Mesenchymal stem cell (in vitro differentiated cells and primary cell): ENCODE results near the gene AFAP1.

Source experiments
- DNase-seq: peaks from one replicate; pipeline ENCODE4 v3.0.0-alpha.2; 2013
- H2AFZ ChIP-seq: one replicate; pipeline ENCODE4 v1.6.1; 2013; ENCODE audit warnings: low read depth, mild to moderate bottlenecking, control low read depth, inconsistent platforms, low read length, moderate library complexity
- H2AK5ac ChIP-seq: 2 replicates; pipeline ENCODE4 v1.6.1; 2013; ENCODE audit warnings: low read length, moderate library complexity, mild to moderate bottlenecking, inconsistent platforms; ENCODE audit not compliant: severe bottlenecking
- H2BK120ac ChIP-seq: one replicate; pipeline ENCODE4 v1.6.1; 2013; ENCODE audit warnings: low read depth, mild to moderate bottlenecking, inconsistent platforms, low read length, moderate library complexity
- H2BK12ac ChIP-seq, 2 experiments: one replicate each; pipeline ENCODE4 v1.6.1; 2013; ENCODE audit warnings: inconsistent platforms in 2 of 2, low read length in 2 of 2, mild to moderate bottlenecking in 2 of 2, moderate library complexity in 2 of 2, control low read depth in 1 of 2
- H2BK15ac ChIP-seq: one replicate; pipeline ENCODE4 v1.6.1; 2013; ENCODE audit warnings: mild to moderate bottlenecking, low read depth, inconsistent platforms; ENCODE audit not compliant: poor library complexity, severe bottlenecking
- H2BK5ac ChIP-seq: 2 replicates; pipeline ENCODE4 v1.6.1; 2013; ENCODE audit warnings: low read depth, mild to moderate bottlenecking, low read length, control low read depth, inconsistent platforms; ENCODE audit not compliant: poor library complexity, severe bottlenecking
- H3K14ac ChIP-seq, 2 experiments: one replicate each; pipeline ENCODE4 v1.6.1; 2013; ENCODE audit warnings: inconsistent platforms in 2 of 2, low read length in 2 of 2, control low read depth in 1 of 2, mild to moderate bottlenecking in 1 of 2, moderate library complexity in 1 of 2
- H3K18ac ChIP-seq, 2 experiments: one replicate each; pipeline ENCODE4 v1.6.1; 2013; ENCODE audit warnings: inconsistent platforms in 2 of 2, low read length in 2 of 2, control low read depth in 1 of 2, low read depth in 1 of 2, mild to moderate bottlenecking in 1 of 2
- H3K23ac ChIP-seq, 2 experiments: one replicate each; pipeline ENCODE4 v1.6.1; 2013; ENCODE audit warnings: inconsistent platforms in 2 of 2, low read length in 2 of 2, mild to moderate bottlenecking in 2 of 2, moderate library complexity in 2 of 2, control low read depth in 1 of 2
- H3K27ac ChIP-seq: 2 replicates; pipeline ENCODE4 v1.5.1; 2013; ENCODE audit warnings: mild to moderate bottlenecking, moderate library complexity, low read length, control low read depth, inconsistent platforms; ENCODE audit not compliant: poor library complexity, severe bottlenecking
- H3K27me3 ChIP-seq, 2 experiments: 2 replicates each; pipeline versions ENCODE4 v1.6.1 to v1.7.0; 2013; ENCODE audit warnings: low read length in 2 of 2, mild to moderate bottlenecking in 2 of 2, moderate library complexity in 2 of 2, control low read depth in 1 of 2, inconsistent platforms in 1 of 2; ENCODE audit not compliant: control insufficient read depth in 1 of 2, insufficient read depth in 1 of 2
- H3K36me3 ChIP-seq, 2 experiments: 2 replicates each; pipeline versions ENCODE4 v1.6.1 to v1.7.0; 2013; ENCODE audit warnings: low read length in 2 of 2, control low read depth in 1 of 2, inconsistent platforms in 1 of 2, low read depth in 1 of 2, mild to moderate bottlenecking in 1 of 2; ENCODE audit not compliant: insufficient read depth in 2 of 2, control insufficient read depth in 1 of 2
- H3K4ac ChIP-seq, 2 experiments: one replicate each; pipeline ENCODE4 v1.6.1; 2013; ENCODE audit warnings: inconsistent platforms in 2 of 2, low read length in 2 of 2, mild to moderate bottlenecking in 2 of 2, moderate library complexity in 2 of 2, control low read depth in 1 of 2, low read depth in 1 of 2
- H3K4me1 ChIP-seq: 2 replicates; pipeline ENCODE4 v1.6.1; 2013; ENCODE audit warnings: low read depth, low read length, control low read depth; ENCODE audit not compliant: control insufficient read depth, insufficient read depth
- H3K4me2 ChIP-seq: 2 replicates; pipeline ENCODE4 v1.6.1; 2013; ENCODE audit warnings: low read length, mild to moderate bottlenecking, inconsistent platforms; ENCODE audit not compliant: poor library complexity, severe bottlenecking
- H3K4me3 ChIP-seq, 2 experiments: 2 replicates each; pipeline versions ENCODE4 v1.5.1 to v1.7.0; 2013; ENCODE audit warnings: low read length in 2 of 2, mild to moderate bottlenecking in 2 of 2, control low read depth in 1 of 2, low read depth in 1 of 2; ENCODE audit not compliant: insufficient read depth in 1 of 2
- H3K79me1 ChIP-seq: replicated peaks from 2 replicates; pipeline ENCODE4 v1.6.1; 2013; ENCODE audit warnings: mild to moderate bottlenecking, control low read depth, low read length, inconsistent platforms; ENCODE audit not compliant: poor library complexity, severe bottlenecking
- H3K9ac ChIP-seq: 2 replicates; pipeline ENCODE4 v1.7.0; 2013; ENCODE audit warnings: mild to moderate bottlenecking, low read length, moderate library complexity
- H3K9me3 ChIP-seq: 2 replicates; pipeline ENCODE4 v1.7.0; 2013; ENCODE audit warnings: mild to moderate bottlenecking, low read length; ENCODE audit not compliant: control insufficient read depth
- H4K8ac ChIP-seq: one replicate; pipeline ENCODE4 v1.6.1; 2013; ENCODE audit warnings: inconsistent platforms, mild to moderate bottlenecking, low read length, moderate library complexity
- H4K91ac ChIP-seq: one replicate; pipeline ENCODE4 v1.6.1; 2013; ENCODE audit warnings: mild to moderate bottlenecking, low read length, inconsistent platforms
- WGBS: methylation state at CpG from one replicate; pipeline ENCODE4 v1.1.7; 2013; ENCODE audit warnings: mixed read lengths; 5-methylcytosine and 5-hydroxymethylcytosine counted together

AFAP1 gene

DNA sequence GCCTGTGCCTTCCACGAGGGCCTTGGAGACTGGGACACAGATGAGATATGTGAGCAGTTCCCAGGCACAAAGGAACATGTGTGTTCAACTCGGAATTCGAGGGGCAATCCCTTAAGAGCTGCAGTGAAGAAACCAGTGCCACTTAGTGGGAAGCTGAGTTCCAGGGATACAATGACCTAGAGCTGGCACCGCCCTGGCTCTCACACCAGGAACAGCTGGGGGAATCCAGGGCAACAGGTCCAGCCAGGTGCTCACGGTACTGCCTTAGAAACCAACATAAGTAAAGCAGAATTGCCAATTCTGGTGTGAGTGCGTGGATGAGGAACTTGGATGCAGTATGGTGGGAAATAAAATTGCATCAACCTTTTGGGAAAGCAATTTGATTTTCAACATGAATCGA lies 122.9 kb downstream of the AFAP1 start:
- Histone ChIP-seq H4K91ac (no peak overlapping the region), H2BK120ac (no peak overlapping the region), H4K8ac (no peak overlapping the region), H3K36me3 (peaks cover 53 to 70% of the 10 kb centered on the region in 2 experiments), H2AK5ac (no peak overlapping the region), H3K79me1 (peaks cover 32% of the 10 kb centered on the region), H3K4me1 (peaks cover 12% of the 10 kb centered on the region), H3K9me3 (no peaks in the 10 kb centered on the region), H3K9ac (no peak overlapping the region), H3K4ac (no peak overlapping the region), H2BK15ac (no peak overlapping the region), H3K18ac (no peak overlapping the region), H2BK5ac (no peak overlapping the region), H3K27ac (no peak overlapping the region), H3K14ac (no peak overlapping the region), H3K23ac (no peak overlapping the region), H2BK12ac (no peak overlapping the region), H2AFZ (no peak overlapping the region), H3K27me3 (no peaks in the 10 kb centered on the region), H3K4me2 (no peak overlapping the region), H3K4me3 (no peak overlapping the region)
- DNase-seq = no peak
- WGBS = 92% methylated on average over 7 of the region's 7 CpGs

DNA sequence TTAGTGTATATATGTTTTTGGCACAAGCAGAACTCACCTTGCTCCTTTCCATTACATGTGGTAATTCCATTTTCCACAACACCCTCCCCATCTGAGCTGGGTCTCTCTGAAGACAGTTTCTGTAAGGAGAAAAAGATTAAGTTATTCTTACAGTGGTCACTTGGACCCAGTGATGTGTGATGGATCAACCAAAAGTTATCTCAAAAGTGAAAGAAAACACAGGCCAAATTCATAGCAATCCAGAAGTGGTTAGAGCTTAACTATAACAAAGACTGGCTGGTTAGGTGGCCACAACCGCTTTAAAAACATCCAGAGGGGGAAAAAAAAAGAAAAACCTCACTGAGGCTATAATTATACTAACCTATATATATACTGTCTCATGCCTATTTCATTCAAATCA lies 123.7 kb downstream of the AFAP1 start:
- H4K8ac ChIP-seq = no peak overlapping the region
- DNase-seq = no peak
- H2AFZ ChIP-seq = no peak overlapping the region
- H3K27me3 ChIP-seq = no peaks in the 10 kb centered on the region
- H3K9me3 ChIP-seq = no peaks in the 10 kb centered on the region
- H3K18ac ChIP-seq = no peak overlapping the region
- H2BK5ac ChIP-seq = no peak overlapping the region
- H3K4me1 ChIP-seq = peaks cover 16% of the 10 kb centered on the region
- peaks cover 57 to 70% of the 10 kb centered on the region in 2 experiments for H3K36me3 ChIP-seq
- H3K4ac ChIP-seq = no peak overlapping the region
- no peak overlapping the region for H2BK12ac ChIP-seq
- H3K27ac ChIP-seq = no peak overlapping the region
- no peak overlapping the region for H3K4me3 ChIP-seq
- no peak overlapping the region for H4K91ac ChIP-seq
- H2AK5ac ChIP-seq = no peak overlapping the region
- no peak overlapping the region for H3K4me2 ChIP-seq
- H2BK120ac ChIP-seq = no peak overlapping the region
- no peak overlapping the region for H3K14ac ChIP-seq
- no peak overlapping the region for H2BK15ac ChIP-seq
- peaks cover 31% of the 10 kb centered on the region for H3K79me1 ChIP-seq
- H3K23ac ChIP-seq = no peak overlapping the region
- no CpG with 5 or more reads among the region's 1 CpG for WGBS
- H3K9ac ChIP-seq = no peak overlapping the region

DNA sequence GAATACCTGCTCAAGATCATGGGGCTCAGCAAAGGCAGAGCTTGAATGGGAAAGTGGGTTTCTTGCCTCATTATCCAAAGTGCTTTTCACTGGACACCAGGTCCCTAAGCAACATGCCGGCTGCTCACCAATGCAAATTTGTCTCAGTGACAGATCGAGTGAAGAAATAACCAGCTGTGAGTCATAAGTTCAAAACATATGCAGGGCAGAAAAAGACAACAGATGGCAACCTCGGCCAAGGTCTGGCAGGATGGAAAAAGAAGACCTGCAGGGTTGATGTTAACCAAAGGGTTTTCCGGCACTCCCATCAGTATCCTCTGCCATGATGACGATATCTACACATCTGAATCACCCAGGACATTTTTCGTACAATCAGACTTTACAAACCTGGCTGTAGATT lies 124.1 kb downstream of the AFAP1 start:
- Histone ChIP-seq H3K9me3 (no peaks in the 10 kb centered on the region), H3K9ac (no peak overlapping the region), H3K4ac (no peak overlapping the region), H4K8ac (no peak overlapping the region), H3K27ac (no peak overlapping the region), H3K23ac (no peak overlapping the region), H2BK120ac (no peak overlapping the region), H3K79me1 (peaks cover 34% of the 10 kb centered on the region), H3K18ac (no peak overlapping the region), H3K27me3 (no peaks in the 10 kb centered on the region), H3K36me3 (peaks cover 59 to 74% of the 10 kb centered on the region in 2 experiments), H3K14ac (no peak overlapping the region), H2BK5ac (no peak overlapping the region), H3K4me3 (no peak overlapping the region), H2BK15ac (no peak overlapping the region), H2BK12ac (no peak overlapping the region), H2AK5ac (no peak overlapping the region), H3K4me1 (peaks cover 20% of the 10 kb centered on the region), H4K91ac (no peak overlapping the region), H2AFZ (no peak overlapping the region), H3K4me2 (no peak overlapping the region)
- WGBS = 65% methylated on average over 3 of the region's 6 CpGs
- peak; percentile 92 for DNase-seq

DNA sequence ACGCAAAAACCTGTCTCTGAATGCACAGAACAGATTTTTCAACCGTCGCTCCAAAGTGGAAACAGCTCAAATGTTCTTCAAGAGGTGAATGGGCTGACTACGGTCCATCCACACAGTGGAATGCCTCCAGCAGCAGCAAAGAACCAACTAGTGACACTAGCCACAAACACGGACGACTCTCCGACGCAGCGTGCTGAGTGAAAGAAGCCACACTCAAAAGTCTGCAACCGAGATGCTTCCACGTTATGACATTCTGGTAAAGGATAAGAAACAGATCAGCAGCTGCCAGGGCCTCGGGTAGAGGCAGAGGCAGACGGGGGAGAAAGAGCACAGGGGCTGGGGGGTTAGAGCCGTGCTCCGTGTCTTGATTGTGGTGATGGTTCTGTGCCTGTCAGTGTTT lies 125.2 kb downstream of the AFAP1 start:
- Histone ChIP-seq H2BK120ac (no peak overlapping the region), H3K27me3 (no peaks in the 10 kb centered on the region), H2BK15ac (no peak overlapping the region), H3K9ac (no peak overlapping the region), H3K23ac (no peak overlapping the region), H3K9me3 (no peaks in the 10 kb centered on the region), H3K4ac (no peak overlapping the region), H4K91ac (no peak overlapping the region), H4K8ac (no peak overlapping the region), H2BK12ac (no peak overlapping the region), H2AFZ (no peak overlapping the region), H3K4me2 (no peak overlapping the region), H2BK5ac (no peak overlapping the region), H3K27ac (no peak overlapping the region), H3K36me3 (peaks cover 57 to 82% of the 10 kb centered on the region in 2 experiments), H3K4me3 (no peak overlapping the region), H3K79me1 (peaks cover 28% of the 10 kb centered on the region), H3K18ac (no peak overlapping the region), H3K14ac (no peak overlapping the region), H2AK5ac (peak overlapping the region; percentile 19), H3K4me1 (peaks cover 30% of the 10 kb centered on the region)
- 95% methylated on average over 15 of the region's 15 CpGs for WGBS
- no peak for DNase-seq
